Inferior parietal cortex (tissue), 1 donor: ENCODE data around the gene LTK.

Source experiments
- DNase-seq: peaks from one replicate; pipeline ENCODE4 v3.0.0-alpha.2; 2016; ENCODE audit errors: extremely low spot score

The LTK gene

GRCh38 chr15:41530363-41530956, 16.8 kb upstream of the LTK start:
- DNase-seq, result no peak

GRCh38 chr15:41523097-41523496, 9.5 kb upstream of the LTK start:
- no peak for DNase-seq

DNA sequence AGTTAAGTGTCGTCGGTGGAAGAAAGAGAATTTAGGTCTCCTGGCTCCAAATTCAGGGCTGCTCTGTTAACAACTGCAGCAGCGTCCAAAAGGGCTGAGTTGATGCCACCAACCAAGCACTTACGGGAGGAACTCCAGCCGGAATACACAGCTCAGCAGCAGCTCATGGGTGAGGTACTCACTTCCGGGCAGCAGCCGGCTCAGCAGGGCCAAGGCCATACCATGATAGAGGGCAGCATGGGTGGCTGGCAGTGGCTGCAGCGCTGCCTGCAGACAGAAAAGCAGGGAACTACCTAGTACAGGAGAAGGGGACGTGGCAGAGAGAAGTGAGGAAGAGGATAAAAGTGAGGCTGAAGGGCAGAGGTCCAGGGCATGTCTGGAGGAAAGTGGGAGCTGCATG, 8.0 kb upstream of the LTK start:
- DNase-seq, result no peak

- DNase-seq, result no peak
Observed at GRCh38 chr15:41520636-41521035, 7.0 kb upstream of the LTK start.

GRCh38 chr15:41517895-41518449, 4.3 kb upstream of the LTK start:
- DNase-seq, result no peak

GRCh38 chr15:41512940-41513505, 604 bp downstream of the LTK start:
- DNase-seq, result no peak

- no peak for DNase-seq
Observed at GRCh38 chr15:41512512-41512939, 1.1 kb downstream of the LTK start.

- no peak for DNase-seq
Observed at GRCh38 chr15:41511899-41512369, 1.7 kb downstream of the LTK start.

- no peak for DNase-seq
Observed at GRCh38 chr15:41511331-41511898, 2.2 kb downstream of the LTK start.

- no peak for DNase-seq
Observed at GRCh38 chr15:41510728-41511127, 2.9 kb downstream of the LTK start.

- no peak for DNase-seq
Observed at GRCh38 chr15:41507820-41508290, 5.8 kb downstream of the LTK start.

DNA sequence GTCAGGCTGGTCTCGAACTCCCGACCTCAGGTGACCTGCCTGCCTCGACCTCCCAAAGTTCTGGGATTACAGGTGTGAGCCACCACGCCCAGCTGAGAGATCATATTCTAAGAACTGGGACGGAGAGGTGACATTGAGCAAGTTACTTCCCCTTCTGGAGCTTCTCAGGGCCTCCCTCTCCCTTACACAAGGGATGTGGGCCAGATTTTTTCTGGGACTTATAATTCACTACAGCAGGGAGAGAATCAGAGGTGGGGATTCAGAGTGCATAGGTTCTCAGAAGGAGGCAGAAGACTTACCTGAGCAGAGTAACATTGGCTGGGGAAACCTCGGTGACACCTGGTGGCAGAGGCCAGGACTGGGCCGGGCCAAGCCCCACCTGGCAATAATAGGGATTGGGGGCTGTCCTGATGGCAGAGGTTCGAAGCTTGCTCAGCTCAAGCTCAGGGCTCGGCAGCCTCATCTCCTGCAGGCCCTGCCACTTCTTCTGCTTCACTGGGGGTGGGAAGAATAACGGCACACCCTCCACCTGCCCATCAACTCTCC, 6.8 kb downstream of the LTK start:
- no peak for DNase-seq

- no peak for DNase-seq
Observed at GRCh38 chr15:41505776-41506175, 7.9 kb downstream of the LTK start.

DNA sequence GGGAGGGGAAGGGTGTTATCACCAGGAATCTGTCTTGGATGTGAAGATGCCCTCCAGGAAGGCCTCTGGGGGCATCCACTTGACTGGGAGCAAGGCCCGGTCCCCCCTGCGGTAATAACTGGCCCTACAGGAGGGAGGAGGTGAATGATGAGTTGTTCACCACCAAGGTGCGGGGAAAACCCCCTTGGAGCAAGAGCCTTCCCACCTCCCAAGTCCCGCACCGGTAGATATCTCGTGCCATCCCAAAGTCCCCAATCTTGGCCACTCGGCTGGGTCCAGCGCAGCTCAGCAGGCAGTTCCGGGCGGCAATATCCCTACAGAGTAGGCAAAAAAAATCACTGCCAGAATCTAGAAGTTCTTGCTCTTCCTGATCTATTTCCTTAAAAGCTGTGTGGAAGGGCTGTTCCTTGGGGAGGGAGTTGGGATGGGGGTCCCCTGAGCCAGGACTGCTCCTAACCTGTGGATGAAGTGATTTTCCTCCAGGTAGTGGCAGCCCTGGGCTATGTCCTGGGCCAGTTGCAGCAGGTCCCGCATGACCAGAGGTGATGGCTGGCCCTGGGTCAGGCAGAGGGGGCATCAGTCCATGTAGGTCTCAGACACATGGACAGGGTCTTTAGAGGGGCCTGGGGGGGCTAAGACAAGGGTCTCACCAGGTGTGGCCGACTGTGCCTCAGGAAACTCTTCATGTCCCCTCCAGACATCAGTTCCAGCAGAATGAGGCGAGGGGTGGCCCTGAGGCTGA, 8.7 kb downstream of the LTK start:
- DNase-seq, result no peak

DNA sequence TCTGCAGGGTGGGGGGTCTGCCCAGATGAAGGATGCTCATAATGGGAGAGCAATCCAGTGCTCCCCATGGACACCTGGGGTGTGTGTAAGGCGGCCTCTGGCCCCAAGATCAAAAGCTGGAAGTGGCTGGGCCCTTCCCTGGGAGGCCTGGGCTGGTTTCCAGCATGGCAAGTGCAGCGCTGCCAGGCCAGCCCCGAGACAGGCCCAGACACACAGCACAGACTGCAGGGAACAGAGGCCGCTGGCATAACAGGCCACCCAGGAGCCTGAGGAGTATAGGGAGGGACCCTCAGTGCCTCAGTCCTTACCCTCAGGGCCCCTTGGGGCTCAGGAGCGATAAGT, 10.0 kb downstream of the LTK start:
- no peak for DNase-seq

GRCh38 chr15:41502795-41503668, 10.6 kb downstream of the LTK start:
- DNase-seq, result no peak

- no peak for DNase-seq
Observed at GRCh38 chr15:41501931-41502794, 11.5 kb downstream of the LTK start.

DNA sequence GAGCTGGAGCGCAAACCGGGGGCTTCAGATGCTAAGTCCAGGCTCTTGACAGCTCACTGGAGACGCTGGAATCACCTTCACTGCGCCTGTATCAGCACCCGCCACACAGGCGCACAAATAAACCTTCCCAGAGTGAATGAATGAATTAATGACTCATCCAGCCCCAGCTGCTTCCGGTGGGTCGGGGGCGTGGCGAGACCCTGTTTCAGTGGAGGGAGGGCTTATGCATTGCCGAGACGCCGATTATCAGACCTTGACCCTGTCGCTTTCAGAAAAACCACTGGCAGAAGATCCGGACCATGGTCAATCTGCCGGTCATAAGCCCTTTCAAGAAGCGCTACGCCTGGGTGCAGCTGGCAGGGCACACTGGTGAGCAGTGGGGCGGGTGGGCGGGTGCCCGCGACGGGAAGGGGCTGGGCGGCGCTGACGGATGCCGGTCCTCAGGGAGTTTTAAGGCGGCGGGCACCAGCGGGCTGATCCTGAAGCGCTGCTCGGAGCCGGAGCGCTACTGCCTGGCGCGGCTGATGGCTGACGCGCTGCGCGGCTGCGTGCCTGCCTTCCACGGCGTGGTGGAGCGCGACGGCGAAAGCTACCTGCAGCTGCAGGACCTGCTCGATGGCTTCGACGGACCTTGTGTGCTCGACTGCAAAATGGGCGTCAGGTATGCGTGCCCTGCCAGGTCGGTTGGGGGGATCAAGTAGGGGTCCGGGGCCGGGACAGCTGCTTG, 12.3 kb downstream of the LTK start:
- no peak for DNase-seq

- DNase-seq, result no peak
Observed at GRCh38 chr15:41499109-41499851, 14.3 kb downstream of the LTK start.
